Measurements from ENCODE around the gene DNAAF1.

- TF ChIP-seq CTCF (conservative IDR thresholded peaks at IDR 0.05; ENCODE audit: low read depth, low read length) (no peak), EZH2 (IDR thresholded peaks at IDR 0.05; ENCODE audit: borderline replicate concordance, low read depth, low read length, poor library complexity, severe bottlenecking) (no peak)
Measured at GRCh38 chr16:84138500-84138823, 6.6 kb upstream of the DNAAF1 start.
